Caki2 (cell line): Measurements from ENCODE around the gene MCOLN3. TPM values are rescaled to one million over a fixed set of nuclear protein-coding genes. Genes with fewer than 3 reads are reported as not detected.
"Not testable (repeated sequence)": the region's sequence is repeated elsewhere in the genome, so short reads cannot be mapped to it uniquely, and the experiment has no call there.

Experiments
- DNase-seq: peaks from one replicate; pipeline ENCODE4 v3.0.0-alpha.2; 2015; ENCODE audit warnings: low read depth
- in situ Hi-C: cut with HindIII; loops from 2 replicates; pipeline ENCODE4 v1.10.0; 2016; ENCODE audit warnings: low sequenced_read_pairs, low pct_unique_long_range_greater_than_20kb, mixed read lengths
- total RNA-seq: library from RNA; depleted of rRNA; stranded (reverse); fragments of >200 nt; shearing (Covaris generic); gene quantifications from 2 replicates; pipeline ENCODE4 v1.2.3, GENCODE V29; 2014; ENCODE audit warnings: low replicate concordance

Gene MCOLN3
- total RNA-seq, 1 experiment from 2014 or later: 1.0 TPM

GRCh38 chr1:85058786-85059185, 10.5 kb upstream of the MCOLN3 start:
- in situ Hi-C loops: no loop called here
- DNase-seq: no peak

GRCh38 chr1:85058311-85058710, 10.0 kb upstream of the MCOLN3 start:
- in situ Hi-C loops: no loop called here
- no peak for DNase-seq

GRCh38 chr1:85054664-85055063, 6.4 kb upstream of the MCOLN3 start:
- in situ Hi-C loops: no loop called here
- DNase-seq: no peak

GRCh38 chr1:85049735-85050166, 1.5 kb upstream of the MCOLN3 start:
- DNase-seq: no peak
- in situ Hi-C loops: no loop called here

- DNase-seq: no peak
- in situ Hi-C loops: no loop called here
Observed at GRCh38 chr1:85047472-85048295, 616 bp downstream of the MCOLN3 start.

GRCh38 chr1:85047144-85047471, 1.2 kb downstream of the MCOLN3 start:
- in situ Hi-C loops: no loop called here

GRCh38 chr1:85042413-85042812, 5.9 kb downstream of the MCOLN3 start:
- DNase-seq: no peak

More at GRCh38 chr1:85047144-85047471, 1.2 kb downstream of the MCOLN3 start:
- DNase-seq: no peak

GRCh38 chr1:85041793-85042192, 6.5 kb downstream of the MCOLN3 start:
- no peak for DNase-seq
- in situ Hi-C loops: no loop called here

More at GRCh38 chr1:85042413-85042812, 5.9 kb downstream of the MCOLN3 start:
- in situ Hi-C loops: no loop called here

GRCh38 chr1:85033221-85033620, 15.1 kb downstream of the MCOLN3 start:
- in situ Hi-C loops: no loop called here
- DNase-seq: no peak

GRCh38 chr1:85030536-85030935, 17.8 kb downstream of the MCOLN3 start:
- no peak for DNase-seq
- in situ Hi-C loops: no loop called here

- in situ Hi-C loops: no loop called here
Observed at GRCh38 chr1:85028151-85028550, 20.1 kb downstream of the MCOLN3 start.

GRCh38 chr1:85027242-85027983, 20.9 kb downstream of the MCOLN3 start:
- no peak for DNase-seq
- in situ Hi-C loops: no loop called here

More at GRCh38 chr1:85028151-85028550, 20.1 kb downstream of the MCOLN3 start:
- no peak for DNase-seq

- DNase-seq: no peak
- in situ Hi-C loops: no loop called here
Observed at GRCh38 chr1:85025940-85026339, 22.4 kb downstream of the MCOLN3 start.

- in situ Hi-C loops: no loop called here
- DNase-seq: no peak
Observed at GRCh38 chr1:85024736-85025135, 23.6 kb downstream of the MCOLN3 start.

- in situ Hi-C loops: no loop called here
- DNase-seq: no peak
Observed at GRCh38 chr1:85022700-85023099, 25.6 kb downstream of the MCOLN3 start.

- in situ Hi-C loops: no loop called here
- no peak for DNase-seq
Observed at GRCh38 chr1:85019994-85020393, 28.3 kb downstream of the MCOLN3 start.

GRCh38 chr1:85015826-85016225, 32.5 kb downstream of the MCOLN3 start:
- no peak for DNase-seq
- in situ Hi-C loops: no loop called here

- in situ Hi-C loops, DNase-seq: not testable (repeated sequence)
Observed at GRCh38 chr1:85005641-85006040, 42.7 kb downstream of the MCOLN3 start.

- in situ Hi-C loops: no loop called here
Observed at GRCh38 chr1:85001742-85002141, 46.6 kb downstream of the MCOLN3 start.

More at GRCh38 chr1:85001742-85002141, 46.6 kb downstream of the MCOLN3 start:
- DNase-seq: no peak
